Hepatocyte (in vitro differentiated cells): ENCODE measurements around the gene ATP1A4. TPM values are rescaled to one million over a fixed set of nuclear protein-coding genes. Genes with fewer than 3 reads are reported as not detected.

Experiments
- DNase-seq: peaks from one replicate; pipeline ENCODE4 v3.0.0-alpha.2; 2016; ENCODE audit warnings: low spot score
- H2AFZ ChIP-seq: fragments of 200-600 bp; sonication (generic); 2 replicates; pipeline ENCODE4 v1.6.0; 2016; ENCODE audit warnings: antibody characterized with exemption, mild to moderate bottlenecking
- H3K27ac ChIP-seq: fragments of 200-600 bp; sonication (generic); 2 replicates; pipeline ENCODE4 v1.5.1; 2016; ENCODE audit warnings: mild to moderate bottlenecking
- H3K27me3 ChIP-seq: fragments of 200-600 bp; sonication (generic); 2 replicates; pipeline ENCODE4 v1.6.1; 2016
- H3K36me3 ChIP-seq: fragments of 200-600 bp; sonication (generic); replicated peaks from 2 replicates; pipeline ENCODE4 v1.5.1; 2016; ENCODE audit warnings: low read depth; ENCODE audit not compliant: insufficient read depth
- H3K4me1 ChIP-seq: fragments of 200-600 bp; sonication (generic); 2 replicates; pipeline ENCODE4 v1.5.1; 2016; ENCODE audit warnings: mild to moderate bottlenecking, moderate library complexity; ENCODE audit not compliant: insufficient read depth
- H3K4me2 ChIP-seq: fragments of 200-600 bp; sonication (generic); 2 replicates; pipeline ENCODE4 v1.6.0; 2016
- H3K4me3 ChIP-seq: fragments of 200-600 bp; sonication (generic); 2 replicates; pipeline ENCODE4 v1.5.1; 2016; ENCODE audit warnings: mild to moderate bottlenecking
- H3K79me2 ChIP-seq: fragments of 200-600 bp; sonication (generic); 2 replicates; pipeline ENCODE4 v1.6.0; 2017; ENCODE audit warnings: mild to moderate bottlenecking
- H3K9me2 ChIP-seq: fragments of 200-600 bp; sonication (generic); replicated peaks from 2 replicates; pipeline ENCODE4 v1.6.0; 2017; ENCODE audit warnings: mild to moderate bottlenecking; ENCODE audit not compliant: insufficient read depth
- H3K9me3 ChIP-seq: fragments of 200-600 bp; sonication (generic); 2 replicates; pipeline ENCODE4 v1.5.1; 2016; ENCODE audit warnings: low read depth, mild to moderate bottlenecking
- H4K20me1 ChIP-seq: fragments of 200-600 bp; sonication (generic); 2 replicates; pipeline ENCODE4 v1.6.0; 2016; ENCODE audit warnings: mild to moderate bottlenecking; ENCODE audit not compliant: insufficient read depth, poor library complexity, severe bottlenecking
- EZH2 ChIP-seq: fragments of 200-600 bp; sonication (generic); IDR thresholded peaks from 2 replicates; pipeline ENCODE4 v1.6.1; 2016; ENCODE audit warnings: antibody characterized with exemption, mild to moderate bottlenecking, borderline replicate concordance
- EZH2phosphoT487 ChIP-seq: fragments of 200-600 bp; sonication (generic); IDR thresholded peaks from one replicate; pipeline ENCODE4 v1.6.1; 2018; ENCODE audit warnings: antibody characterized with exemption, mild to moderate bottlenecking, low read depth, moderate library complexity; ENCODE audit not compliant: unreplicated experiment, severe bottlenecking
- WGBS: methylation state at CpG from one replicate; pipeline ENCODE4 v1.1.6; 2016; ENCODE audit warnings: low lambda C conversion rate; ENCODE audit errors: missing lambda C conversion rate; 5-methylcytosine and 5-hydroxymethylcytosine counted together
- polyA plus RNA-seq: library from polyadenylated mRNA; unstranded; fragments of >200 nt; fragmentation: Nextera tagmentation; extraction: Ambion mirVana; gene quantifications from 2 replicates; pipeline ENCODE4 v1.2.1, GENCODE V29; 2016
- total RNA-seq: library from RNA; depleted of rRNA; stranded (reverse); fragments of >200 nt; gene quantifications from 2 replicates; pipeline ENCODE4 v1.2.3, GENCODE V29; 2014
- TF ChIP-seq, protein P1 (sequence below): fragments of 200-600 bp; sonication (generic); IDR thresholded peaks from 2 replicates; pipeline ENCODE4 v1.5.1; 2016; ENCODE audit warnings: antibody characterized with exemption, mild to moderate bottlenecking; ENCODE audit not compliant: poor library complexity

Gene ATP1A4
- total and polyA plus RNA-seq, 2 experiments from 2014 or later, result 0.45 to 4.4 TPM

DNA sequence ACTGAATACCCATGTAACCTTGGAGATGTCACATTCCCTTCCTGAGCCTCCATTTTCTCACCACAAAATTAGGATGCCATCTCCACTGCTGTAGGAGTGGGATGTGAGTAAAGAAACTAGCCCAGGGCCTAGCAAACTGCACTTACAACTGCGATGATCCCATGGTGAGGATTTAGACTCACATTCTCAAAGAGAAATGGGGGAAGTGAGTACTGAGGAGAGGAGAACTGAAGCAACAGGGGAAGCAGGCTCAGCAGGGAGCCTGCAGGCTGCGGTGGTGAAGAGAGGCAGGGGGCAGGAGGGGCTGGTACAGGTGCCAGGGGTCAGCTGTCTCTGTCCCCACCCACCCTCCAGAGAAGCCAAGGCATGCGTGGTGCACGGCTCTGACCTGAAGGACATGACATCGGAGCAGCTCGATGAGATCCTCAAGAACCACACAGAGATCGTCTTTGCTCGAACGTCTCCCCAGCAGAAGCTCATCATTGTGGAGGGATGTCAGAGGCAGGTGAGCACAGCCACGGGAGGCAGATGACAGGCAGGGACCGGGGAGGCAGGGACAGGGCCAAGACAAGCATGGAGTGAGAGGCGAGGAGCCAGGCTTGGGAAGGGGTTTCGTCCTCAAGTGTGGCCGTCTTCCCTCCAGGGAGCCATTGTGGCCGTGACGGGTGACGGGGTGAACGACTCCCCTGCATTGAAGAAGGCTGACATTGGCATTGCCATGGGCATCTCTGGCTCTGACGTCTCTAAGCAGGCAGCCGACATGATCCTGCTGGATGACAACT, 16.4 kb upstream of the ATP1A4 start:
- no peaks in the 10 kb centered on the region for H3K4me1 ChIP-seq
- TF ChIP-seq EZH2 (no peak), EZH2phosphoT487 (no peak)
- TF ChIP-seq, protein P1, sequence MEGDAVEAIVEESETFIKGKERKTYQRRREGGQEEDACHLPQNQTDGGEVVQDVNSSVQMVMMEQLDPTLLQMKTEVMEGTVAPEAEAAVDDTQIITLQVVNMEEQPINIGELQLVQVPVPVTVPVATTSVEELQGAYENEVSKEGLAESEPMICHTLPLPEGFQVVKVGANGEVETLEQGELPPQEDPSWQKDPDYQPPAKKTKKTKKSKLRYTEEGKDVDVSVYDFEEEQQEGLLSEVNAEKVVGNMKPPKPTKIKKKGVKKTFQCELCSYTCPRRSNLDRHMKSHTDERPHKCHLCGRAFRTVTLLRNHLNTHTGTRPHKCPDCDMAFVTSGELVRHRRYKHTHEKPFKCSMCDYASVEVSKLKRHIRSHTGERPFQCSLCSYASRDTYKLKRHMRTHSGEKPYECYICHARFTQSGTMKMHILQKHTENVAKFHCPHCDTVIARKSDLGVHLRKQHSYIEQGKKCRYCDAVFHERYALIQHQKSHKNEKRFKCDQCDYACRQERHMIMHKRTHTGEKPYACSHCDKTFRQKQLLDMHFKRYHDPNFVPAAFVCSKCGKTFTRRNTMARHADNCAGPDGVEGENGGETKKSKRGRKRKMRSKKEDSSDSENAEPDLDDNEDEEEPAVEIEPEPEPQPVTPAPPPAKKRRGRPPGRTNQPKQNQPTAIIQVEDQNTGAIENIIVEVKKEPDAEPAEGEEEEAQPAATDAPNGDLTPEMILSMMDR, result no peak
- H3K9me3 ChIP-seq, result no peaks in the 10 kb centered on the region
- H3K79me2 ChIP-seq, result no peaks in the 10 kb centered on the region
- H2AFZ ChIP-seq, result no peak overlapping the region
- no peaks in the 10 kb centered on the region for H4K20me1 ChIP-seq
- H3K9me2 ChIP-seq, result no peaks in the 10 kb centered on the region
- H3K4me3 ChIP-seq, result no peak overlapping the region
- 89% methylated on average over 20 of the region's 20 CpGs for WGBS
- H3K27me3 ChIP-seq, result no peaks in the 10 kb centered on the region
- no peak overlapping the region for H3K4me2 ChIP-seq
- H3K36me3 ChIP-seq, result no peaks in the 10 kb centered on the region
- H3K27ac ChIP-seq, result no peak overlapping the region
- DNase-seq, result no peak

DNA sequence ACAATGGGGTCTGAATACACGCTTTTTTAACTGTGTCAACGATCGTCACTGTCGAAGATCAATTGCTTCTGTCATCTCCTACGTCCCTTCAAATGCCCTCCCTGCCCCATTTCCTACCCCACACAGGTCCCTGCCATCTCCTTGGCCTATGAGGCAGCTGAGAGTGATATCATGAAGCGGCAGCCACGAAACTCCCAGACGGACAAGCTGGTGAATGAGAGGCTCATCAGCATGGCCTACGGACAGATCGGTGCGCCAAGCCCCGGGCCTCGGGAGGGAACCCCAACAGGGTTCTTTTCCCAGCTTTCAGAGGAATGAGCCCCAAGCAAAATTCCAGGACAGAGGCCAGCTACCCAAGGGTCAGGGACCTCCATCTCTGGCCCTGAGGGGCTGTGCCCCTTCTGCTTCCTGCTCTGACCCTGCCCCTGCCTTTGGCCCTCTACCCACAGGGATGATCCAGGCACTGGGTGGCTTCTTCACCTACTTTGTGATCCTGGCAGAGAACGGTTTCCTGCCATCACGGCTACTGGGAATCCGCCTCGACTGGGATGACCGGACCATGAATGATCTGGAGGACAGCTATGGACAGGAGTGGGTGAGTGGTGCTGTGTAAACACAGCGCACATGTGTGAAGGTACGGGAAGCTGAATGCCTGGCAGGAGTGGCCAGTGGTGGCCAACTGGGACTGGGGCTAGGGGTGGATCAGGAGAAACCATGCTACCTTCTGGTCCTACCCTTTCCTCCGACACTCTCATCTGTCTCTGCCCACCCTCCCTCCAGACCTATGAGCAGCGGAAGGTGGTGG, 15.1 kb upstream of the ATP1A4 start:
- H3K4me3 ChIP-seq, result no peak overlapping the region
- DNase-seq, result no peak
- no peaks in the 10 kb centered on the region for H3K36me3 ChIP-seq
- H4K20me1 ChIP-seq, result no peaks in the 10 kb centered on the region
- no peaks in the 10 kb centered on the region for H3K79me2 ChIP-seq
- no peak overlapping the region for H3K27ac ChIP-seq
- TF ChIP-seq, protein P1, result no peak
- TF ChIP-seq EZH2phosphoT487 (no peak), EZH2 (no peak)
- no peaks in the 10 kb centered on the region for H3K4me1 ChIP-seq
- no peaks in the 10 kb centered on the region for H3K9me3 ChIP-seq
- no peak overlapping the region for H2AFZ ChIP-seq
- H3K9me2 ChIP-seq, result no peaks in the 10 kb centered on the region
- H3K4me2 ChIP-seq, result no peak overlapping the region
- 92% methylated on average over 22 of the region's 22 CpGs for WGBS
- no peaks in the 10 kb centered on the region for H3K27me3 ChIP-seq

DNA sequence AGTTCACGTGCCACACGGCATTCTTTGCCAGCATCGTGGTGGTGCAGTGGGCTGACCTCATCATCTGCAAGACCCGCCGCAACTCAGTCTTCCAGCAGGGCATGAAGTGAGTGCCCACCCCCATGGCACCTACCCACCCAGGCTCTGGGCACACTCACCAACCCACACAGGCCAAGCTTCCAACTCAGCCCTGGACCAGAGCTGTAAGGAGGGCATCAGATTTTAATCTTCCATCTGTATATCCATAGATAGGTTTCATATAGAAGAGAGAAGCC, 14.5 kb upstream of the ATP1A4 start:
- Histone ChIP-seq H4K20me1 (no peaks in the 10 kb centered on the region), H3K36me3 (no peaks in the 10 kb centered on the region)

More for the DNA sequence above, 14.5 kb upstream of the ATP1A4 start:
- H3K79me2 ChIP-seq, result no peaks in the 10 kb centered on the region
- no peak overlapping the region for H2AFZ ChIP-seq
- 100% methylated on average over 5 of the region's 5 CpGs for WGBS
- no peaks in the 10 kb centered on the region for H3K9me2 ChIP-seq
- no peak for DNase-seq
- no peaks in the 10 kb centered on the region for H3K27me3 ChIP-seq
- no peak overlapping the region for H3K27ac ChIP-seq
- no peaks in the 10 kb centered on the region for H3K9me3 ChIP-seq
- TF ChIP-seq EZH2, result no peak
- TF ChIP-seq EZH2phosphoT487, result no peak
- TF ChIP-seq, protein P1, result no peak
- no peak overlapping the region for H3K4me2 ChIP-seq
- no peak overlapping the region for H3K4me3 ChIP-seq
- H3K4me1 ChIP-seq, result no peaks in the 10 kb centered on the region
